AG04450 (cell line): ENCODE data around the gene AMBRA1. TPM values are rescaled to one million over a fixed set of nuclear protein-coding genes. Genes with fewer than 3 reads are reported as not detected.

ENCODE experiments used
- CTCF ChIA-PET: fragments of 300-600, 350-600 bp; formaldehyde crosslinking; extraction: SDS; loops from one replicate; lab custom pipeline; 2022; ENCODE audit warnings: antibody characterized with exemption, inconsistent platforms; lab: Charles Lee
- POLR2A ChIA-PET: fragments of 350-600 bp; formaldehyde crosslinking; extraction: SDS; loops from one replicate; lab custom pipeline; 2021; ENCODE audit warnings: antibody characterized with exemption, inconsistent platforms; lab: Yijun Ruan, JAX
- DNase-seq: peaks from one replicate; pipeline ENCODE4 v3.0.0-alpha.2; 2011; ENCODE audit warnings: low read depth, low spot score
- H3K27ac ChIP-seq: one replicate; pipeline ENCODE4 v1.5.1; 2012; ENCODE audit warnings: low read depth, low read length, control low read depth
- H3K27me3 ChIP-seq: one replicate; pipeline ENCODE4 v1.6.0; 2012; ENCODE audit warnings: low read length; ENCODE audit not compliant: control insufficient read depth, insufficient read depth
- H3K4me3 ChIP-seq: 2 replicates; pipeline ENCODE4 v1.5.1; 2011; ENCODE audit warnings: mild to moderate bottlenecking, low read depth, low read length, control low read depth
- H3K9me3 ChIP-seq: 2 replicates; pipeline ENCODE4 v1.5.1; 2012; ENCODE audit warnings: low read length; ENCODE audit not compliant: control insufficient read depth, insufficient read depth
- CTCF ChIP-seq: IDR thresholded peaks from 2 replicates; pipeline ENCODE4 v1.5.1; 2011; ENCODE audit warnings: low read depth, low read length, control low read depth, inconsistent platforms
- polyA plus RNA-seq: library from polyadenylated mRNA; depleted of rRNA; stranded (reverse); fragments of >200 nt; gene quantifications from 2 replicates; pipeline ENCODE4 v1.2.3, GENCODE V29; 2011

AMBRA1 gene
- polyA plus RNA-seq, 1 experiment, result 12.8 TPM

- ChIA-PET CTCF (no interaction called here), POLR2A (no interaction called here)
- Histone ChIP-seq H3K27me3 (no peaks in the 10 kb centered on the region), H3K4me3 (no peak overlapping the region), H3K9me3 (no peaks in the 10 kb centered on the region), H3K27ac (no peak overlapping the region)
- no peak for TF ChIP-seq CTCF
- no peak for DNase-seq
These were observed 121.7 kb downstream of the AMBRA1 start for GRCh38 chr11:46471943-46472661.

GRCh38 chr11:46469926-46470325 is 123.9 kb downstream of the AMBRA1 start:
- no peaks in the 10 kb centered on the region for H3K27me3 ChIP-seq
- ChIA-PET POLR2A (no interaction called here), CTCF (interaction anchor here (1.4 to 2.6 kb wide), 2 partner anchors 20 to 148 kb away, joined by 4 to 9 read pairs; no protein-coding TSS in a partner anchor)
- H3K9me3 ChIP-seq, result no peaks in the 10 kb centered on the region
- no peak for TF ChIP-seq CTCF
- DNase-seq, result no peak
- no peak overlapping the region for H3K27ac ChIP-seq
- no peak overlapping the region for H3K4me3 ChIP-seq

GRCh38 chr11:46465683-46466082 is 128.1 kb downstream of the AMBRA1 start:
- ChIA-PET CTCF (no interaction called here), POLR2A (no interaction called here)
- no peak overlapping the region for H3K4me3 ChIP-seq
- TF ChIP-seq CTCF, result no peak
- no peaks in the 10 kb centered on the region for H3K27me3 ChIP-seq
- no peaks in the 10 kb centered on the region for H3K9me3 ChIP-seq
- H3K27ac ChIP-seq, result no peak overlapping the region
- DNase-seq, result no peak

GRCh38 chr11:46463701-46464421 is 130.0 kb downstream of the AMBRA1 start:
- Histone ChIP-seq H3K27me3 (no peaks in the 10 kb centered on the region), H3K9me3 (no peaks in the 10 kb centered on the region), H3K4me3 (no peak overlapping the region), H3K27ac (no peak overlapping the region)
- ChIA-PET POLR2A (no interaction called here), CTCF (interaction anchor here (0.7 to 1.0 kb wide), 3 partner anchors 9 to 26 kb away, joined by 3 to 5 read pairs (median 3); no protein-coding TSS in a partner anchor)
- no peak for DNase-seq
- no peak for TF ChIP-seq CTCF

- Histone ChIP-seq H3K9me3 (no peaks in the 10 kb centered on the region), H3K27me3 (no peaks in the 10 kb centered on the region), H3K4me3 (no peak overlapping the region), H3K27ac (no peak overlapping the region)
- no peak for TF ChIP-seq CTCF
- no peak for DNase-seq
- ChIA-PET CTCF (interaction anchor here (0.8 to 2.5 kb wide), 3 partner anchors 28 to 68 kb away, joined by 3 to 6 read pairs (median 4); no protein-coding TSS in a partner anchor), POLR2A (no interaction called here)
These were observed 132.3 kb downstream of the AMBRA1 start for GRCh38 chr11:46461461-46461927.
